H7 (cell line): ENCODE results near the gene DRG1. TPM values are rescaled to one million over a fixed set of nuclear protein-coding genes. Genes with fewer than 3 reads are reported as not detected.
"Not testable (repeated sequence)": the region's sequence is repeated elsewhere in the genome, so short reads cannot be mapped to it uniquely, and the experiment has no call there.

ENCODE experiments used
- DNase-seq: peaks from one replicate; pipeline ENCODE4 v3.0.0; 2012
- H3K27me3 ChIP-seq: 2 replicates; pipeline ENCODE4 v1.6.0; 2011; ENCODE audit warnings: mild to moderate bottlenecking, low read length; ENCODE audit not compliant: control insufficient read depth, insufficient read depth
- H3K36me3 ChIP-seq: replicated peaks from 2 replicates; pipeline ENCODE4 v1.5.1; 2011; ENCODE audit warnings: low read length; ENCODE audit not compliant: control insufficient read depth, insufficient read depth
- H3K4me3 ChIP-seq: 2 replicates; pipeline ENCODE4 v1.5.1; 2011; ENCODE audit warnings: low read depth, mild to moderate bottlenecking, control low read depth, low read length, moderate library complexity; ENCODE audit not compliant: insufficient read depth
- total RNA-seq: library from RNA; depleted of rRNA; stranded (reverse); fragments of >200 nt; shearing (Covaris generic); gene quantifications from 2 replicates; pipeline ENCODE4 v1.2.3, GENCODE V29; 2014; rRNA removed

Gene DRG1, protein sequence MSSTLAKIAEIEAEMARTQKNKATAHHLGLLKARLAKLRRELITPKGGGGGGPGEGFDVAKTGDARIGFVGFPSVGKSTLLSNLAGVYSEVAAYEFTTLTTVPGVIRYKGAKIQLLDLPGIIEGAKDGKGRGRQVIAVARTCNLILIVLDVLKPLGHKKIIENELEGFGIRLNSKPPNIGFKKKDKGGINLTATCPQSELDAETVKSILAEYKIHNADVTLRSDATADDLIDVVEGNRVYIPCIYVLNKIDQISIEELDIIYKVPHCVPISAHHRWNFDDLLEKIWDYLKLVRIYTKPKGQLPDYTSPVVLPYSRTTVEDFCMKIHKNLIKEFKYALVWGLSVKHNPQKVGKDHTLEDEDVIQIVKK
- total RNA-seq, result 75.9 and 99.9 TPM in 2 replicates

- Histone ChIP-seq H3K4me3 (peak within 1 kb of the TSS; percentile 63), H3K36me3 (peaks cover 9% of the 10 kb centered on the region), H3K27me3 (no peaks in the 10 kb centered on the region)
- DNase-seq, result peak; percentile 99
These were observed at the start of gene DRG1 for GRCh38 chr22:31399211-31400022. Gene DRG1, plus strand, starts transcription at chr22:31399604. Its CDS starts 80 bp downstream, at chr22:31399684.

DNA sequence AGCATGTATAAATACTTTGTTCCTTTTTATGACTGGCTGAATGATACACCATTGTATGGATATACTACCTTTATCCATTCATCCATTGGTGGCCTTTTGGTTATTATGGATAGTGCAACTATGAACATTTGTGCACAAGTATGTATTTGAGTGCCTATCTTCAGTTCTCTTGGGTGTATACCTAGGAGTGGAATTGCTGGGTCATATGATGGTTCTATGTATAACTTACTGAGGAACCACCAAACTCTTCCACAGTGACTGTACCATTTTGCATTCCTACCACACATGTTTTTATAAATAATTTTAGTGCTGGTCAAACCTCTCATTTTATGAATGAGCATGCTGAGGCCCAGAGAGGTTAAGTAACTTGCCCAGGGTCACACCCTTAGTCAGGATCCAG is 49.4 kb upstream of the DRG1 start:
- Histone ChIP-seq H3K4me3 (no peak overlapping the region), H3K36me3 (no peaks in the 10 kb centered on the region; the same call in 1 of the 2 replicates), H3K27me3 (no peaks in the 10 kb centered on the region; the same call in 1 of the 2 replicates)
- no peak for DNase-seq

- Histone ChIP-seq H3K36me3 (no peaks in the 10 kb centered on the region), H3K4me3 (no peak overlapping the region), H3K27me3 (no peaks in the 10 kb centered on the region)
- peak; percentile 74 for DNase-seq
These were observed 49.0 kb upstream of the DRG1 start for GRCh38 chr22:31350410-31350863.

- H3K27me3 ChIP-seq, result no peaks in the 10 kb centered on the region
- H3K4me3 ChIP-seq, result no peak overlapping the region
- H3K36me3 ChIP-seq, result no peaks in the 10 kb centered on the region
- DNase-seq, result no peak
These were observed 44.9 kb upstream of the DRG1 start for GRCh38 chr22:31354515-31354914.

GRCh38 chr22:31360029-31360428 is 39.4 kb upstream of the DRG1 start:
- H3K4me3 ChIP-seq, result no peak overlapping the region
- H3K27me3 ChIP-seq, result no peaks in the 10 kb centered on the region
- H3K36me3 ChIP-seq, result no peaks in the 10 kb centered on the region
- DNase-seq, result no peak

GRCh38 chr22:31361743-31362142 is 37.7 kb upstream of the DRG1 start:
- DNase-seq, result no peak
- Histone ChIP-seq H3K27me3 (no peaks in the 10 kb centered on the region), H3K36me3 (no peaks in the 10 kb centered on the region), H3K4me3 (no peak overlapping the region)

GRCh38 chr22:31363885-31364465 is 35.4 kb upstream of the DRG1 start:
- Histone ChIP-seq H3K36me3 (no peaks in the 10 kb centered on the region), H3K4me3 (no peak overlapping the region), H3K27me3 (no peaks in the 10 kb centered on the region)
- DNase-seq, result peak; percentile 33

DNA sequence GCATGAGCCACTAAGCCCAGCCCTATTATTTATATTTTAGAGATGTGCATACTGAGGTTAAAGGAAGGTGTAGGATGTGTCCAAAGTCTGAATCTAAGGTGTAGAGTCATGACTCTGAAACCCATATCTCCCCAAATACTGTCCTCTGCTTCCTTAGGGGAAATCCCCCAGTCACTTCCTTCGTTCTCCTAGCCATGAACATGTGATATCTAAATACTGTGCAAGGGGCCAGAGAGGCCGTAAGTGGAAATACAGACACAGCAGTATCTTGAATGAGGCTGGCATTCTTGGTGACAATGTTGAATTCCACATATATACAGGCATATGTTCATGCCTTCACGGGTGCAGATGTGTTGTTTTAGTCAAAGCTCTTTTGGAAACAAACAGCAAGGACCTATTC is 32.0 kb upstream of the DRG1 start:
- Histone ChIP-seq H3K36me3 (no peaks in the 10 kb centered on the region), H3K27me3 (no peaks in the 10 kb centered on the region), H3K4me3 (no peak overlapping the region)
- DNase-seq, result no peak

- Histone ChIP-seq H3K4me3 (no peak overlapping the region), H3K27me3 (no peaks in the 10 kb centered on the region), H3K36me3 (no peaks in the 10 kb centered on the region)
- DNase-seq, result no peak
These were observed 21.8 kb upstream of the DRG1 start for GRCh38 chr22:31377612-31378011.

- H3K27me3 ChIP-seq, result no peaks in the 10 kb centered on the region
These were observed 21.3 kb upstream of the DRG1 start for GRCh38 chr22:31378123-31378522.

DNA sequence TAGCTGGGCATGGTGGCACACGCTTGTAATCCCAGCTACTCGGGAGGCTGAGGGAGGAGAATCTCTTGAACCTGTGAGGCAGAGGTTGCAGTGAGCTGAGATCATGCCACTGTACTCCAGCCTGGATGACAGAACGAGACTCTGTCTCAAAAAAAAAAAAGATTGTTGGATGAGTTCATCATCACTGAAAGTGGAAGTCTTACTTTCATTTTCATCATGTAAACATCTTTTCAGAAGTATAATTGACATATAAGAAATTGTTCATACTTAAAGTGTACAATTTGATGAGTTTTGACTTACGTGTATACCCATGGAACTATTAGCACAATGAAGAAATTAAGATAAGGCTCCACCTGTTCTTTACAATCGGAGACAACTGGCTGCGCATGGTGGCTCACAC is 20.8 kb upstream of the DRG1 start:
- H3K4me3 ChIP-seq, H3K27me3 ChIP-seq, DNase-seq, H3K36me3 ChIP-seq: not testable (repeated sequence)

More at GRCh38 chr22:31378123-31378522, 21.3 kb upstream of the DRG1 start:
- Histone ChIP-seq H3K36me3 (no peaks in the 10 kb centered on the region), H3K4me3 (no peak overlapping the region)
- DNase-seq, result no peak

- Histone ChIP-seq H3K36me3 (no peaks in the 10 kb centered on the region), H3K27me3 (no peaks in the 10 kb centered on the region), H3K4me3 (no peak overlapping the region)
- DNase-seq, result no peak
These were observed 5.5 kb upstream of the DRG1 start for GRCh38 chr22:31393893-31394292.

DNA sequence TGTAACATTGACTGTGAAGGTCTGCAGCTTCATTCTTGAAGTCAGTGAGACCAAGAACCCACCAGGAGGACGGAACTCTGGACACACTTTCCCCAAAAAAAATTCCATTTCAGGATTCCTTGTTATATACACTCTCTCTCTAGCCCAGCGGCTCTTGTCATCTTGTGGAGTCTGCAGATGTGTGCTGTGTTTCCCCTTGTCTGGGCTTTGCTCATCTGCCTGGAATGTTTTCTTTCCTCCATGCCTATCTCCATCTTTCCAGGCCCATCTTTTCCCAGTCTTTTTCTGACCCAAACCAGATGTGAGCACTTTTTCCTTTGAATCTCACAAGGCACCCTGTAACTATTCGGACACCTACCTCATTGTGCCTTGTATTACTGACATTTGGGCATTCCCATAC is 5.1 kb upstream of the DRG1 start:
- no peak overlapping the region for H3K4me3 ChIP-seq
- DNase-seq, result no peak
- H3K36me3 ChIP-seq, result no peaks in the 10 kb centered on the region
- no peaks in the 10 kb centered on the region for H3K27me3 ChIP-seq

GRCh38 chr22:31398231-31398630 is 1.2 kb upstream of the DRG1 start:
- DNase-seq, result no peak
- no peak overlapping the region for H3K4me3 ChIP-seq
- peaks cover 6% of the 10 kb centered on the region for H3K36me3 ChIP-seq

GRCh38 chr22:31400023-31400397 is 606 bp downstream of the DRG1 start:
- no peak for DNase-seq
- H3K36me3 ChIP-seq, result peaks cover 9% of the 10 kb centered on the region
- no peaks in the 10 kb centered on the region for H3K27me3 ChIP-seq
- H3K4me3 ChIP-seq, result peak overlapping the region; percentile 63

More at GRCh38 chr22:31398231-31398630, 1.2 kb upstream of the DRG1 start:
- no peaks in the 10 kb centered on the region for H3K27me3 ChIP-seq
